HG03342 (cell line): ENCODE results near the gene SH3RF1.

ENCODE experiments used
- ATAC-seq: cut with Tn5 transposase; IDR thresholded peaks from one replicate; pipeline ENCODE4 v1.9.1; 2021; ENCODE audit warnings: mild to moderate bottlenecking, moderate library complexity; ENCODE audit not compliant: unreplicated experiment

SH3RF1 gene

DNA sequence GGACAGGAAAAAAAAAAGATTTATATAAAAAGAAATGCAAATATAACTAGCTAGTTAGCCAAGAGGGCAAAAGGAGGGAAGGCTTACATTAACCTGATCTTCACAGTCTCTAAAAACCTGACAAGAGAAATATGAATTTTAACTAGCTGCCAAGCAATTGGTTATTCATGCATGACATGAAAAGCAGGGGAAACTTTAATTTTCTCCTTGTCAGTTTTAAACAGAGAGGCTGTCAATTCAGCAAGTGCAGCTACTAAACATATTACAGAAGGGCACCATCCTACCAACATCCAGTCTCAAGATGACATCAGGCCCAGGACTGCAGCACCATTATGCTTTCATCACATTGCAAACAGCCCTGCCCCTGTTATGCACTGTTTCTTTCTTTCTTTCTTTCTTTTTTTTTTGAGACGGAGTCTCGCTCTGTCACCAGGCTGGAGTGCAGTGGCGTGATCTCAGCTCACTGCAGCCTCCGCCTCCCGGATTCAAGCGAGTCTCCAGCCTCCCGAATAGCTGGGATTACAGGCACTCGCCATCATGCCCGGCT, 221.8 kb downstream of the SH3RF1 start:
- no peak for ATAC-seq

DNA sequence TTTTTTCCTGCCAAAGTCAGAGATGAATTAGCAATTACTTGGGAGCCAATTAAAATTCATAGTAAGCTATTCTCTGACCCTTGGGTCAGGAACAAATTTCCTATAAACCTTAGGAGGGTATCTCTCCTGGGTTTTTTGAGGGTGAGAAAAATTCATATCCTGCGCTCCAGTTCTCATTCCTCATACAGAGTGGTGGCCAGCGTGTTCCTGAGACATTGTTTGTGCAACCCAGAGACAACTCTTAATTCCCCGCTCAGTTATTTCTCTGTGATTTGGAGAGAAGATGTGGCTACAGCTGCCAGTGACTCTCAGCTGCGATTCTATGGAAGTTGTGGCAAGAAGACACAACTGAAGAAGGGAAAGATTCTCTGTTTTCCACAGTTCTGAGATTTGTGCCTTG, 222.8 kb downstream of the SH3RF1 start:
- ATAC-seq: no peak

DNA sequence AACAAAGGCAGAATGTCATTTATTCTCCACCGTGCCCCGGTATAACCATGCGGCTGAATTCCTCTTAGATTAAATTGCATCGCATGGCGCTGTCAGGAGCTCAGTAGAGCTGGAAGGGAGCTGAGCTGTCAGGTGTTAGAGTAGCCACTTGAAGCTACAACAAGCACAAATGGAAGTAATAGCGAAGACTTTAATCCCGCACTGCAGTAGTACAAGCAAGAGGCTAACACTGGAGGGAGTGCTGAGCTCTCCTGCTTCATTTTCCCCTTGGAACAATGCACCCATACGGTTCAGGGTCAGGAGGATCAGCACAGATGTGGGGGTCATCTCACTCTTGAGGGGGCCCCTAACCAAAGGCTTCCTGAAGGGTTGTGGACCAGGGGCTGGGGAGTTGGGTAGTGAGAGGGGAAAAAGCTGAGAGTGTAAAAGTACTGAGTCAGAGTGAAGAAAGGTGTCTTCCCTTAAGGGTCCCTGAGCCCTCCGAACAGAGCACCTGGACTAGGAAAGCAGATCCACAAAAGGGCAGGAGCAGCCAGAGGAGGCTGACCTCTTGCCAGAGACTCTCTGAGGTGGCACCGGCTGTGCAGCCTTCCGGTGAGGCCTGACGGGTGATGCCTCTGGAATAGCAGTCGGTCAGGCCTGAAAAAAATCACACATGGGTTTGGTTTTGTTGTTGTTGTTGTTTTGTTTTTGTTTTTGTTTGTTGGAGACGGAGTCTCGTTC, 224.7 kb downstream of the SH3RF1 start:
- ATAC-seq: no peak

DNA sequence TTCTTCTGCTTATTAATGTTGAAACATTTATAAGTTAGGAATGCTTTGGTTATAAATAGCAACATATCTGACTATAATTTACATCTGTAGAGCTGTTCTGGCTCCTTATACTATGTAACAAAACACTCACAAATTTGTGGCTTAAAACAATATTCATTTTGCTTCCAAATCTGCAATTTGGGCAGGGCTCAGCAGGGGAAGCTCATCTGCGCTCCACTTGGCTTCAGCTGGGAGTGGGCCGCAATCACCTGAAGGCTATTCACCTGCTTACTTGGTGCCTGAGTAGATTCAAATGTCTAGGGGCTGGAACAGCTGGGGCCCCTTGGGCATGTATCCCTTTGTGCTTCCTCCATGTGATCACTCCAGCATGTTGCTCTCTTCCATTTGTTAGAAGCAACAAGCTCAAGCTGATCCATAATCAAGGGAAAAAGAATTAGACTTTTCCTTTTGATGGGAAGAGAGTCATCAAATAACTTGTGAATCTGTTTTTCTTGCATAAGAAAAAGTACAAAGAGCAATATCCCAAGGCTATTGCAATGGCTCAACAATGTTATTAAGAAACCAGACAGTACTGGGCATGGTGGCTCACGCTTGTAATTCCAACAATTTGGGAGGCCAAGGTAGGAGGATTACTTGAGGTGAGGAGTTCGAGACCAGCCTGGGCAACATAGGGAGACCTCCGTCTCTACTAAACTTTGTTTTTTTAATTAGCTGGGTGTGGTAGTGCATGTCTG, 225.9 kb downstream of the SH3RF1 start:
- no peak for ATAC-seq
